ENCODE results near the gene DNMBP. TPM values are rescaled to one million over a fixed set of nuclear protein-coding genes. Genes with fewer than 3 reads are reported as not detected.
"Not testable (repeated sequence)": the region's sequence is repeated elsewhere in the genome, so short reads cannot be mapped to it uniquely, and the experiment has no call there.

Gene DNMBP
- total RNA-seq, 1 experiment from 2014 or later: 13.8 TPM

- Histone ChIP-seq H3K4me3 (ENCODE audit: low read length) (no peak overlapping the region), H3K27me3 (ENCODE audit: low read length) (no peaks in the 10 kb centered on the region), H3K4me1 (ENCODE audit: low read length) (no peaks in the 10 kb centered on the region), H3K79me2 (ENCODE audit: low read length) (peaks cover 6% of the 10 kb centered on the region; the same call in 1 of the 2 replicates), H3K36me3 (ENCODE audit: insufficient read depth, low read length) (peaks cover 5% of the 10 kb centered on the region; the same call in 1 of the 2 replicates), H4K20me1 (ENCODE audit: insufficient read depth, low read depth, low read length) (no peaks in the 10 kb centered on the region), H2AFZ (ENCODE audit: low read length) (no peak overlapping the region), H3K4me2 (ENCODE audit: low read depth, low read length, poor library complexity, severe bottlenecking) (no peak overlapping the region), H3K9me3 (ENCODE audit: low read length) (no peaks in the 10 kb centered on the region), H3K27ac (ENCODE audit: low read length) (no peak overlapping the region), H3K9me2 (replicated peaks; ENCODE audit: insufficient read depth, low read length) (no peaks in the 10 kb centered on the region), H3K9ac (ENCODE audit: low read length) (no peak overlapping the region)
- DNase-seq: no peak
Measured at GRCh38 chr10:99965700-99966099, 44.0 kb downstream of the DNMBP start.

GRCh38 chr10:99964791-99965190 lies 45.0 kb downstream of the DNMBP start:
- Histone ChIP-seq H2AFZ (ENCODE audit: low read length) (no peak overlapping the region), H3K4me2 (ENCODE audit: low read depth, low read length, poor library complexity, severe bottlenecking) (no peak overlapping the region), H3K36me3 (ENCODE audit: insufficient read depth, low read length) (no peaks in the 10 kb centered on the region), H3K9ac (ENCODE audit: low read length) (no peak overlapping the region), H3K4me1 (ENCODE audit: low read length) (no peaks in the 10 kb centered on the region), H3K9me3 (ENCODE audit: low read length) (no peaks in the 10 kb centered on the region), H3K4me3 (ENCODE audit: low read length) (no peak overlapping the region), H3K27ac (ENCODE audit: low read length) (no peak overlapping the region), H3K79me2 (ENCODE audit: low read length) (peaks cover 6% of the 10 kb centered on the region; the same call in 1 of the 2 replicates), H3K9me2 (replicated peaks; ENCODE audit: insufficient read depth, low read length) (no peaks in the 10 kb centered on the region), H4K20me1 (ENCODE audit: insufficient read depth, low read depth, low read length) (no peaks in the 10 kb centered on the region), H3K27me3 (ENCODE audit: low read length) (no peaks in the 10 kb centered on the region)
- no peak for DNase-seq

- H3K9me3 ChIP-seq (ENCODE audit: low read length); H3K36me3 ChIP-seq (ENCODE audit: insufficient read depth, low read length); H4K20me1 ChIP-seq (ENCODE audit: insufficient read depth, low read depth, low read length); H3K27me3 ChIP-seq (ENCODE audit: low read length); H3K4me1 ChIP-seq (ENCODE audit: low read length); H3K79me2 ChIP-seq (ENCODE audit: low read length); H3K27ac ChIP-seq (ENCODE audit: low read length); H3K4me3 ChIP-seq (ENCODE audit: low read length); H3K9ac ChIP-seq (ENCODE audit: low read length); H3K9me2 ChIP-seq (replicated peaks; ENCODE audit: insufficient read depth, low read length); H2AFZ ChIP-seq (ENCODE audit: low read length); DNase-seq; H3K4me2 ChIP-seq (ENCODE audit: low read depth, low read length, poor library complexity, severe bottlenecking): not testable (repeated sequence)
Measured at GRCh38 chr10:99963467-99964165, 46.1 kb downstream of the DNMBP start.

GRCh38 chr10:99958806-99959205 lies 50.9 kb downstream of the DNMBP start:
- Histone ChIP-seq H3K9ac (ENCODE audit: low read length) (no peak overlapping the region), H3K79me2 (ENCODE audit: low read length) (peaks cover 20% of the 10 kb centered on the region; the same call in 1 of the 2 replicates), H3K9me2 (replicated peaks; ENCODE audit: insufficient read depth, low read length) (no peaks in the 10 kb centered on the region), H3K27ac (ENCODE audit: low read length) (no peak overlapping the region), H3K4me3 (ENCODE audit: low read length) (no peak overlapping the region), H2AFZ (ENCODE audit: low read length) (no peak overlapping the region), H3K9me3 (ENCODE audit: low read length) (no peaks in the 10 kb centered on the region), H4K20me1 (ENCODE audit: insufficient read depth, low read depth, low read length) (no peaks in the 10 kb centered on the region), H3K36me3 (ENCODE audit: insufficient read depth, low read length) (peaks cover 10% of the 10 kb centered on the region; the same call in 1 of the 2 replicates), H3K4me2 (ENCODE audit: low read depth, low read length, poor library complexity, severe bottlenecking) (no peak overlapping the region), H3K27me3 (ENCODE audit: low read length) (no peaks in the 10 kb centered on the region), H3K4me1 (ENCODE audit: low read length) (peaks cover 4% of the 10 kb centered on the region)
- no peak for DNase-seq

GRCh38 chr10:99958302-99958701 lies 51.4 kb downstream of the DNMBP start:
- Histone ChIP-seq H2AFZ (ENCODE audit: low read length) (no peak overlapping the region), H3K4me3 (ENCODE audit: low read length) (no peak overlapping the region), H4K20me1 (ENCODE audit: insufficient read depth, low read depth, low read length) (no peaks in the 10 kb centered on the region), H3K4me1 (ENCODE audit: low read length) (peaks cover 9% of the 10 kb centered on the region), H3K9me2 (replicated peaks; ENCODE audit: insufficient read depth, low read length) (no peaks in the 10 kb centered on the region), H3K27ac (ENCODE audit: low read length) (no peak overlapping the region), H3K4me2 (ENCODE audit: low read depth, low read length, poor library complexity, severe bottlenecking) (no peak overlapping the region), H3K36me3 (ENCODE audit: insufficient read depth, low read length) (peaks cover 10% of the 10 kb centered on the region; the same call in 1 of the 2 replicates), H3K9me3 (ENCODE audit: low read length) (no peaks in the 10 kb centered on the region), H3K9ac (ENCODE audit: low read length) (no peak overlapping the region), H3K79me2 (ENCODE audit: low read length) (peaks cover 22% of the 10 kb centered on the region), H3K27me3 (ENCODE audit: low read length) (no peaks in the 10 kb centered on the region)
- DNase-seq: no peak

GRCh38 chr10:99953510-99953909 lies 56.2 kb downstream of the DNMBP start:
- H3K79me2 ChIP-seq (ENCODE audit: low read length): peaks cover 58% of the 10 kb centered on the region
- peaks cover 15% of the 10 kb centered on the region for H3K4me1 ChIP-seq (ENCODE audit: low read length)
- H3K27ac ChIP-seq (ENCODE audit: low read length); H3K4me3 ChIP-seq (ENCODE audit: low read length); H3K27me3 ChIP-seq (ENCODE audit: low read length); H2AFZ ChIP-seq (ENCODE audit: low read length); H4K20me1 ChIP-seq (ENCODE audit: insufficient read depth, low read depth, low read length); H3K4me2 ChIP-seq (ENCODE audit: low read depth, low read length, poor library complexity, severe bottlenecking); DNase-seq; H3K9ac ChIP-seq (ENCODE audit: low read length); H3K9me3 ChIP-seq (ENCODE audit: low read length); H3K9me2 ChIP-seq (replicated peaks; ENCODE audit: insufficient read depth, low read length): not testable (repeated sequence)
- H3K36me3 ChIP-seq (ENCODE audit: insufficient read depth, low read length): peaks cover 19% of the 10 kb centered on the region

GRCh38 chr10:99952799-99953198 lies 56.9 kb downstream of the DNMBP start:
- H3K27me3 ChIP-seq (ENCODE audit: low read length): no peaks in the 10 kb centered on the region
- H3K9me2 ChIP-seq (replicated peaks; ENCODE audit: insufficient read depth, low read length): no peaks in the 10 kb centered on the region
- H3K27ac ChIP-seq (ENCODE audit: low read length): no peak overlapping the region
- H3K4me1 ChIP-seq (ENCODE audit: low read length): peaks cover 15% of the 10 kb centered on the region
- peaks cover 19% of the 10 kb centered on the region for H3K36me3 ChIP-seq (ENCODE audit: insufficient read depth, low read length)
- no peaks in the 10 kb centered on the region for H3K9me3 ChIP-seq (ENCODE audit: low read length)
- no peak overlapping the region for H2AFZ ChIP-seq (ENCODE audit: low read length)
- no peak overlapping the region for H3K4me2 ChIP-seq (ENCODE audit: low read depth, low read length, poor library complexity, severe bottlenecking)
- H3K4me3 ChIP-seq (ENCODE audit: low read length): no peak overlapping the region
- peaks cover 61% of the 10 kb centered on the region for H3K79me2 ChIP-seq (ENCODE audit: low read length)
- no peaks in the 10 kb centered on the region for H4K20me1 ChIP-seq (ENCODE audit: insufficient read depth, low read depth, low read length)
- no peak overlapping the region for H3K9ac ChIP-seq (ENCODE audit: low read length)
- no peak for DNase-seq

- not testable (repeated sequence) for H3K4me2 ChIP-seq (ENCODE audit: low read depth, low read length, poor library complexity, severe bottlenecking); H3K9me2 ChIP-seq (replicated peaks; ENCODE audit: insufficient read depth, low read length); H3K4me3 ChIP-seq (ENCODE audit: low read length); DNase-seq; H3K27ac ChIP-seq (ENCODE audit: low read length); H4K20me1 ChIP-seq (ENCODE audit: insufficient read depth, low read depth, low read length); H3K9me3 ChIP-seq (ENCODE audit: low read length); H3K9ac ChIP-seq (ENCODE audit: low read length); H3K36me3 ChIP-seq (ENCODE audit: insufficient read depth, low read length); H3K4me1 ChIP-seq (ENCODE audit: low read length); H3K27me3 ChIP-seq (ENCODE audit: low read length); H2AFZ ChIP-seq (ENCODE audit: low read length)
- peaks cover 82% of the 10 kb centered on the region for H3K79me2 ChIP-seq (ENCODE audit: low read length)
Measured at GRCh38 chr10:99946051-99946450, 63.7 kb downstream of the DNMBP start.

All from Karpas-422 (cell line).